Stomach (tissue), 9 donors: ENCODE results near the gene SH2D3C. TPM values are rescaled to one million over a fixed set of nuclear protein-coding genes. Genes with fewer than 3 reads are reported as not detected.

Experiments
- DNase-seq, 2 donors: peaks; one replicate each; pipeline versions ENCODE4 v3.0.0 to v3.0.0-alpha.2; 2013 to 2019
- H3K27ac ChIP-seq, 5 donors: fragments of 200-600 bp in 4 of 5; sonication (generic) in 4 of 5; one replicate each; pipeline ENCODE4 v1.5.1; 2013 to 2019; ENCODE audit warnings: mild to moderate bottlenecking in 1 of 5, moderate library complexity in 1 of 5
- H3K27me3 ChIP-seq, 3 donors: fragments of 200-600 bp; sonication (generic); one replicate each; pipeline ENCODE4 v1.5.1; 2017 to 2019; ENCODE audit warnings: mixed run types in 1 of 3
- H3K36me3 ChIP-seq, 4 donors: fragments of 200-600 bp; sonication (generic); 1 replicate in 3 of 4; 2 replicates in 1 of 4; pipeline ENCODE4 v1.5.1; 2016 to 2019
- H3K4me1 ChIP-seq, 4 donors: fragments of 200-600 bp; sonication (generic); one replicate each; pipeline ENCODE4 v1.5.1; 2016 to 2019
- H3K4me3 ChIP-seq, 4 donors: fragments of 200-600 bp; sonication (generic) in 3 of 4; one replicate each; pipeline ENCODE4 v1.5.1; 2016 to 2019; ENCODE audit warnings: mild to moderate bottlenecking in 1 of 4
- H3K9me3 ChIP-seq, 4 donors: fragments of 200-600 bp; sonication (generic); one replicate each; pipeline ENCODE4 v1.5.1; 2016 to 2019
- CTCF ChIP-seq, 7 experiments: fragments of 450-650 bp in 4 of 7; fragments of 200-600 bp in 3 of 7; sonication (generic) in 3 of 7; IDR thresholded peaks; one replicate each; pipeline ENCODE4 v1.5.1; 2016 to 2019; ENCODE audit warnings: antibody characterized with exemption in 7 of 7, control low read depth in 2 of 7, mild to moderate bottlenecking in 1 of 7
- EP300 ChIP-seq: sonication (generic); formaldehyde crosslinking; IDR thresholded peaks from one replicate; pipeline ENCODE4 v1.6.1; 2017; ENCODE audit warnings: antibody characterized with exemption
- POLR2A ChIP-seq, 4 donors: fragments of 450-650 bp; IDR thresholded peaks; one replicate each; pipeline ENCODE4 v1.6.1; 2016; ENCODE audit warnings: antibody characterized with exemption in 4 of 4, control low read depth in 2 of 4, mild to moderate bottlenecking in 1 of 4, moderate library complexity in 1 of 4
- POLR2AphosphoS5 ChIP-seq, 3 donors: sonication (generic); formaldehyde crosslinking; IDR thresholded peaks; one replicate each; pipeline ENCODE4 v1.6.1; 2016; ENCODE audit warnings: antibody characterized with exemption in 3 of 3
- WGBS, 5 donors: extraction: QIAGEN DNeasy Blood & Tissue Kit in 3 of 5; methylation state at CpG; one replicate each; pipeline versions ENCODE4 v1.1.5 to v1.1.7; 2013 to 2018; 5-methylcytosine and 5-hydroxymethylcytosine counted together
- intact Hi-C: fragments of 100-400 bp; cut with DNase I; formaldehyde crosslinking; loops from one replicate; pipeline ENCODE4 v1.15.1; 2023; ENCODE audit warnings: low total_unique reads
- polyA plus RNA-seq, 3 donors: library from polyadenylated mRNA; stranded (reverse); fragments of 200-250 nt; gene quantifications; one replicate each; pipeline ENCODE4 v1.2.3, GENCODE V29; 2013
- total RNA-seq, 5 donors: library from RNA; depleted of rRNA; stranded (reverse); fragments of >200 nt; gene quantifications; one replicate each; pipeline versions ENCODE4 v1.1.0 to v1.2.3, GENCODE V29; 2014 to 2016
- donor health status: healthy with polysubstance abuse.
- donor health status: Bipolar disorder and iron deficiency.
- donor health status: healthy.

SH2D3C gene
- total and polyA plus RNA-seq, 8 donors, result 1.8 to 38.1 (median 4.5) TPM; not detected in 2

DNA sequence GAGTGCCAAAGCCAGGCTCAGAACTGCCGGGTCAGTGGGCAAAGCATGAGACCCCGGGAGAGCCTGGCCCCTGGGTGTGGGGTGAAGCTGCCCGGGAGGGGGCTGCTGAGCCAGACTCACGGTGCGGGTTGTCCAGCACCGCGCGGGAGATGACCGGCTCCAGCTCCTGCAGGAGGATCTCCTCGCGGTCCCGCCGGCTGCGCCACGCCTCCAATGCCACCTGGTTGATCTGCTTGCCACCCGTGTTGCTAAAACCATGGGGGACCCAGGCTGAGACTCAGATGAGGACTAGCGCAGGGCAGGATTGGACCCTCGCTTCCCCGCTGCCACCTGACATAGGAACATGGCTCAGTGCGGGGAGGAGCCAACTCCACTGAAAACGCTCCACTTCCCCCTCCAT is 46.0 kb downstream of the SH2D3C start:
- intact Hi-C loops, result loop anchor here (5.0 kb wide), 1 partner anchor 140 kb away; no protein-coding TSS in a partner anchor
- TF ChIP-seq POLR2A (IDR thresholded peaks at IDR 0.05), result no peak
- no peak for TF ChIP-seq CTCF (IDR thresholded peaks at IDR 0.05)

DNA sequence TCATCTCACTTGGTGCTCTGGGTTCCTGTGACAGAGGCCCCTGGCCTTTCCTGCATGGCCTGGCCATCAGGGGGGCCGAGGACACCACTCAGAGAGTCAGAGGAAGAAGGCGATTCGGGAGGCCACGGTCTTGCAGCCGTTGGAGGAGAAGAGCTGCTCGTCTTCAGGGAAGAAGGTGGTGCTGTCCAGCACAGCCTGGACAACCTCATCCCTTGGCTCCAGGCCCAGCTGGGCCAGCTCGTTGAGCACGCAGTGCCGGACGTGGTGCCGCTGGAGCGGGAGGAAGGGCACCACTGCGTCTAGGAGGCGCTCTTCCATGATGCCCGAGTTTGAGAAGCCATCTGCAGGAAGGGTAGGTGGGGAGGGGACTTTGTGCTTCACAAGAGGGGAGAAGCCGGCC is 46.5 kb downstream of the SH2D3C start:
- peaks cover 12 to 38% (median 25%) of the 10 kb centered on the region in 4 donors for H3K36me3 ChIP-seq
- H3K27ac ChIP-seq, result no peak overlapping the region
- H3K4me1 ChIP-seq, result peaks cover 7 to 22% (median 19%) of the 10 kb centered on the region in 4 donors
- WGBS, 5 donors, result 70 to 88% (median 85%) methylated on average over 14 to 16 of the region's 16 CpGs
- DNase-seq, result no peak
- H3K4me3 ChIP-seq, result no peak overlapping the region
- no peaks in the 10 kb centered on the region for H3K9me3 ChIP-seq
- no peaks in the 10 kb centered on the region for H3K27me3 ChIP-seq
- TF ChIP-seq EP300 (no peak), CTCF (IDR thresholded peaks at IDR 0.05) (no peak), POLR2A (IDR thresholded peaks at IDR 0.05) (no peak), POLR2AphosphoS5 (IDR thresholded peaks at IDR 0.05) (no peak)
- intact Hi-C loops, result loop anchor here (5.0 kb wide), 1 partner anchor 140 kb away; no protein-coding TSS in a partner anchor

More for the DNA sequence above, 46.0 kb downstream of the SH2D3C start:
- Histone ChIP-seq H3K27ac (no peak overlapping the region), H3K27me3 (no peaks in the 10 kb centered on the region), H3K4me1 (peaks cover 7 to 22% (median 19%) of the 10 kb centered on the region in 4 donors), H3K9me3 (no peaks in the 10 kb centered on the region), H3K36me3 (peaks cover 12 to 38% (median 25%) of the 10 kb centered on the region in 4 donors), H3K4me3 (no peak overlapping the region)
- no peak for DNase-seq
- WGBS, 5 donors, result 84 to 96% (median 95%) methylated on average over 9 to 21 of the region's 21 CpGs

- Histone ChIP-seq H3K4me1 (peaks cover 7 to 22% (median 18%) of the 10 kb centered on the region in 4 donors), H3K27me3 (no peaks in the 10 kb centered on the region), H3K4me3 (no peak overlapping the region), H3K36me3 (peaks cover 12 to 38% (median 25%) of the 10 kb centered on the region in 4 donors), H3K9me3 (no peaks in the 10 kb centered on the region), H3K27ac (no peak overlapping the region)
- no peak for TF ChIP-seq POLR2A (IDR thresholded peaks at IDR 0.05)
- TF ChIP-seq EP300, result no peak
- TF ChIP-seq CTCF (IDR thresholded peaks at IDR 0.05), result no peak
- TF ChIP-seq POLR2AphosphoS5 (IDR thresholded peaks at IDR 0.05), result no peak
- no peak for DNase-seq
- 85 to 92% (median 88%) methylated on average over 5 to 9 of the region's 9 CpGs for WGBS, 5 donors
- intact Hi-C loops, result loop anchor here (5.0 kb wide), 1 partner anchor 139 kb away; no protein-coding TSS in a partner anchor
Observed at GRCh38 chr9:127730799-127731410, 47.6 kb downstream of the SH2D3C start.

DNA sequence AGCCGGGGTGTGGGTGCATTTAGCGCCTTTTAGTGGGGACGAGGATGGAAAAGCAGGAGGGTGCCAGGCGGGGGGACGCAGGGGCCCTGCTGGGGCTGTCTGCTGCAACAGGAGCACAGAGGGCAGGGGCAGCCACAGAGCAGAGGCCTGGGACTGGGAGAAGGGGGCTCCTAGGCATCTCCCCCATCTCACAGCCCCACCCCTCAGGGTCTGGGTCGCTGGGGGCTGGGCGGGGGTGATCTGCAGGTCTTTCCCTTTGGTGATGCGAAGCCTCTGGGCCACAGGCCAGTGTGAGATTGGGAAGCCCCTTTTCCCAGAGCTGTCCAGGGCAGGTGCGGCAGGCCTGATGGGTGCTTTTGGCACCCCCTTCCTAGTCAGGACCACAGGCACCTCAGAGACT is 48.2 kb downstream of the SH2D3C start:
- H3K36me3 ChIP-seq, result peaks cover 12 to 38% (median 25%) of the 10 kb centered on the region in 4 donors
- peaks cover 7 to 16% (median 12%) of the 10 kb centered on the region in 4 donors for H3K4me1 ChIP-seq
- no peaks in the 10 kb centered on the region for H3K27me3 ChIP-seq
- H3K9me3 ChIP-seq, result no peaks in the 10 kb centered on the region
- TF ChIP-seq POLR2A (IDR thresholded peaks at IDR 0.05) (no peak), POLR2AphosphoS5 (IDR thresholded peaks at IDR 0.05) (no peak)
- no peak for DNase-seq
- 86 to 87% (median 86%) methylated on average over 8 to 9 of the region's 9 CpGs for WGBS, 5 donors
- H3K27ac ChIP-seq, result no peak overlapping the region
- no peak overlapping the region for H3K4me3 ChIP-seq
- intact Hi-C loops, result loop anchor here (5.0 kb wide), 1 partner anchor 138 kb away; no protein-coding TSS in a partner anchor
